ENCODE data around the gene ARHGAP26.
"Not testable (repeated sequence)": the region's sequence is repeated elsewhere in the genome, so short reads cannot be mapped to it uniquely, and the experiment has no call there.

Gene ARHGAP26

GRCh38 chr5:143197260-143197656 is 427.1 kb downstream of the ARHGAP26 start:
- H3K4me1 ChIP-seq (ENCODE audit: control insufficient read depth, insufficient read depth, low read length): peaks cover 34% of the 10 kb centered on the region
- no peaks in the 10 kb centered on the region for H3K27me3 ChIP-seq (ENCODE audit: control insufficient read depth, insufficient read depth, low read length)
- no peaks in the 10 kb centered on the region for H3K36me3 ChIP-seq (ENCODE audit: insufficient read depth, low read length)
- H3K9ac ChIP-seq (ENCODE audit: low read depth, low read length): no peak overlapping the region
- H3K9me3 ChIP-seq (replicated peaks; ENCODE audit: low read length): peaks cover 4% of the 10 kb centered on the region
- H3K4me3 ChIP-seq (ENCODE audit: low read length): no peak overlapping the region
- H3K4me2 ChIP-seq (ENCODE audit: low read length): no peak overlapping the region

DNA sequence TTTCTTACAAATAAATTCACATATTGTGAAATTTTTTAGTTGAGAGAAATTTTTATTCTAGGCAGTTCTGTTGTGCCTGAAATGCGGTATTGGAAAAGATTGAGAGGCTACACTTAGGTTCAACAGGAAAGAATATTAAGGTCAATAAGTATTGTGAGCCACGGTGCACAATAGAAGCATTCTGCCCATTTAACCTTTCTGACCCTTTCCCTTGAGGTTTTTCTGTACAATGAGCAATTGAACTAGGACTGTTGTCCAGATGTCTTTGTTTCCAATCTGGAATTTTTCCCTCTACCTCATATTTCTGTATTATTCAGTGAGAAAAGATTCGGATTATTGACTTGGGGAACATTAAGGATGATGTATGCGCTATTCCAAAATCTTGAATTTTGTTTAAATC is 428.2 kb downstream of the ARHGAP26 start:
- peaks cover 4% of the 10 kb centered on the region for H3K9me3 ChIP-seq (replicated peaks; ENCODE audit: low read length)
- peaks cover 34% of the 10 kb centered on the region for H3K4me1 ChIP-seq (ENCODE audit: control insufficient read depth, insufficient read depth, low read length)
- H3K4me3 ChIP-seq (ENCODE audit: low read length): no peak overlapping the region
- no peaks in the 10 kb centered on the region for H3K27me3 ChIP-seq (ENCODE audit: control insufficient read depth, insufficient read depth, low read length)
- H3K36me3 ChIP-seq (ENCODE audit: insufficient read depth, low read length): no peaks in the 10 kb centered on the region
- no peak overlapping the region for H3K4me2 ChIP-seq (ENCODE audit: low read length)
- H3K9ac ChIP-seq (ENCODE audit: low read depth, low read length): no peak overlapping the region

DNA sequence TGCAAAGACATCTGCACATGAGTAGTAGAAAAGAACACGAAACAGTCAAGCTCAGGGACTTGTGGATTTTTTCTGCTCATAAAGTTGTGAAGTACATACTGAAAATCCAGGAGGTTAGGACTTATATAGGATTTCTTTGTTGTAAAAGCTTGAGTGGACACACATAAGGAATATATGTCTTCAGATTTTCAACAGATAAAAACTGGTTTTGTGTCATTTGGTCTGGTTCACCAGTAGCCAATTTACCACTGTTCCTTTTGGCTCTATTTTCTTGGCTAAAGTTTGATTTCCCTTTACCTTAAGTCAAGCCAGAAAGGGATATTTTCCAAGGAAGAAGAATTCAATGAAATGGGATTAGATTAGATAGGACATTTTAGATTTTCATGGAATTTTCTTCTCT is 429.0 kb downstream of the ARHGAP26 start:
- no peak overlapping the region for H3K4me2 ChIP-seq (ENCODE audit: low read length)
- no peaks in the 10 kb centered on the region for H3K36me3 ChIP-seq (ENCODE audit: insufficient read depth, low read length)
- H3K9ac ChIP-seq (ENCODE audit: low read depth, low read length): no peak overlapping the region
- peaks cover 4% of the 10 kb centered on the region for H3K9me3 ChIP-seq (replicated peaks; ENCODE audit: low read length)
- no peak overlapping the region for H3K4me3 ChIP-seq (ENCODE audit: low read length)
- peaks cover 34% of the 10 kb centered on the region for H3K4me1 ChIP-seq (ENCODE audit: control insufficient read depth, insufficient read depth, low read length)
- no peaks in the 10 kb centered on the region for H3K27me3 ChIP-seq (ENCODE audit: control insufficient read depth, insufficient read depth, low read length)

- peaks cover 41% of the 10 kb centered on the region for H3K4me1 ChIP-seq (ENCODE audit: control insufficient read depth, insufficient read depth, low read length)
- H3K9me3 ChIP-seq (replicated peaks; ENCODE audit: low read length): peaks cover 4% of the 10 kb centered on the region
- H3K4me2 ChIP-seq (ENCODE audit: low read length): no peak overlapping the region
- H3K36me3 ChIP-seq (ENCODE audit: insufficient read depth, low read length): no peaks in the 10 kb centered on the region
- H3K27me3 ChIP-seq (ENCODE audit: control insufficient read depth, insufficient read depth, low read length): no peaks in the 10 kb centered on the region
- no peak overlapping the region for H3K9ac ChIP-seq (ENCODE audit: low read depth, low read length)
- no peak overlapping the region for H3K4me3 ChIP-seq (ENCODE audit: low read length)
Observed at GRCh38 chr5:143199843-143200242, 429.7 kb downstream of the ARHGAP26 start.

- no peaks in the 10 kb centered on the region for H3K27me3 ChIP-seq (ENCODE audit: control insufficient read depth, insufficient read depth, low read length)
- no peaks in the 10 kb centered on the region for H3K36me3 ChIP-seq (ENCODE audit: insufficient read depth, low read length)
- H3K9ac ChIP-seq (ENCODE audit: low read depth, low read length): peak overlapping the region; percentile 50
- H3K4me2 ChIP-seq (ENCODE audit: low read length): peak overlapping the region; percentile 11
- no peak overlapping the region for H3K4me3 ChIP-seq (ENCODE audit: low read length)
- peaks cover 41% of the 10 kb centered on the region for H3K4me1 ChIP-seq (ENCODE audit: control insufficient read depth, insufficient read depth, low read length)
- peaks cover 4% of the 10 kb centered on the region for H3K9me3 ChIP-seq (replicated peaks; ENCODE audit: low read length)
Observed at GRCh38 chr5:143200781-143201398, 430.7 kb downstream of the ARHGAP26 start.

- Histone ChIP-seq H3K4me3 (ENCODE audit: low read length) (no peak overlapping the region), H3K27me3 (ENCODE audit: control insufficient read depth, insufficient read depth, low read length) (no peaks in the 10 kb centered on the region), H3K4me1 (ENCODE audit: control insufficient read depth, insufficient read depth, low read length) (peaks cover 45% of the 10 kb centered on the region)
Observed at GRCh38 chr5:143201589-143201988, 431.4 kb downstream of the ARHGAP26 start.

GRCh38 chr5:143203301-143203956 is 433.3 kb downstream of the ARHGAP26 start:
- H3K9me3 ChIP-seq (replicated peaks; ENCODE audit: low read length); H3K27me3 ChIP-seq (ENCODE audit: control insufficient read depth, insufficient read depth, low read length); H3K36me3 ChIP-seq (ENCODE audit: insufficient read depth, low read length); H3K4me2 ChIP-seq (ENCODE audit: low read length); H3K4me3 ChIP-seq (ENCODE audit: low read length); H3K9ac ChIP-seq (ENCODE audit: low read depth, low read length): not testable (repeated sequence)
- H3K4me1 ChIP-seq (ENCODE audit: control insufficient read depth, insufficient read depth, low read length): peaks cover 47% of the 10 kb centered on the region

More at GRCh38 chr5:143201589-143201988, 431.4 kb downstream of the ARHGAP26 start:
- H3K9me3 ChIP-seq (replicated peaks; ENCODE audit: low read length): peaks cover 4% of the 10 kb centered on the region
- no peaks in the 10 kb centered on the region for H3K36me3 ChIP-seq (ENCODE audit: insufficient read depth, low read length)
- peak overlapping the region; percentile 50 for H3K9ac ChIP-seq (ENCODE audit: low read depth, low read length)
- H3K4me2 ChIP-seq (ENCODE audit: low read length): no peak overlapping the region

- H3K4me1 ChIP-seq (ENCODE audit: control insufficient read depth, insufficient read depth, low read length): peaks cover 51% of the 10 kb centered on the region
- no peak overlapping the region for H3K4me3 ChIP-seq (ENCODE audit: low read length)
- no peaks in the 10 kb centered on the region for H3K27me3 ChIP-seq (ENCODE audit: control insufficient read depth, insufficient read depth, low read length)
- H3K4me2 ChIP-seq (ENCODE audit: low read length): peak overlapping the region; percentile 12
- no peaks in the 10 kb centered on the region for H3K9me3 ChIP-seq (replicated peaks; ENCODE audit: low read length)
- H3K9ac ChIP-seq (ENCODE audit: low read depth, low read length): peak overlapping the region; percentile 53
- H3K36me3 ChIP-seq (ENCODE audit: insufficient read depth, low read length): no peaks in the 10 kb centered on the region
Observed at GRCh38 chr5:143204474-143205246, 434.5 kb downstream of the ARHGAP26 start.

DNA sequence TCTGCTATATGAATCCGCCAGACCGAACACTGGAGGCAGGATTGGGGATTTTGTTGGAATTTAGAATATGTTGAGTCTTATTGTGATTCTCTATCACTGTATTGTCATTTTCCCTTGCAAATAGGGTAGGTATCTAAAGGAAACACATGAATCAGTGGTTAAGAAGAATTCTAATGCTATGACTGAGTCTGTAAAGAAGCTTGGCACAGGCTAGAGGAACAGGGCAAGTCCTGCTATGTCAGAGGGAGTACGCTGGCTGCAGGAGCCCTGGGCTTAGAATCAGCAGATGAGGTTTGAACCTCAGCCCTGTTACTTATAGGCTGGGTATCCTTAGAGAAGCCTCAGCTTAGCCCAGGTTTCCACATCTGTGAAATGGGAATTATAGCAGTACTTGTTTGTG is 435.2 kb downstream of the ARHGAP26 start:
- H3K9ac ChIP-seq (ENCODE audit: low read depth, low read length): peak overlapping the region; percentile 53
- peak overlapping the region; percentile 12 for H3K4me2 ChIP-seq (ENCODE audit: low read length)
- H3K36me3 ChIP-seq (ENCODE audit: insufficient read depth, low read length): no peaks in the 10 kb centered on the region
- H3K9me3 ChIP-seq (replicated peaks; ENCODE audit: low read length): no peaks in the 10 kb centered on the region
- H3K4me3 ChIP-seq (ENCODE audit: low read length): no peak overlapping the region
- peaks cover 46% of the 10 kb centered on the region for H3K4me1 ChIP-seq (ENCODE audit: control insufficient read depth, insufficient read depth, low read length)
- H3K27me3 ChIP-seq (ENCODE audit: control insufficient read depth, insufficient read depth, low read length): no peaks in the 10 kb centered on the region

DNA sequence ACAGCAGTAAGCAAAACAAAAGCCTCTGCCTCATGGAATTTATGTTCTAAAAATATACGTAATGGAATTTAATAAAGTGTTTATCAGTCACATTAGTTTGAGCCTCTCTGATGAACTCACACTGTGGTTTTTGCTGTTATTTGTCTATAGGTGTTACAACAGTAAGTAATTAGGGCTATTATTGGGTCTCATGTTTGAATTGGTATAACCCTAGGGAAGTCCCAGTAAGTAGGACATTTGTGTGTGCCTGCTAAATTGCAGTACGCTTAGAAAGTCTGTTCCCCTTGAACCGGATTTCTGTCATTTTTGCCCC is 435.7 kb downstream of the ARHGAP26 start:
- Histone ChIP-seq H3K36me3 (ENCODE audit: insufficient read depth, low read length) (no peaks in the 10 kb centered on the region), H3K27me3 (ENCODE audit: control insufficient read depth, insufficient read depth, low read length) (no peaks in the 10 kb centered on the region), H3K9ac (ENCODE audit: low read depth, low read length) (no peak overlapping the region), H3K4me1 (ENCODE audit: control insufficient read depth, insufficient read depth, low read length) (peaks cover 42% of the 10 kb centered on the region), H3K4me2 (ENCODE audit: low read length) (no peak overlapping the region), H3K9me3 (replicated peaks; ENCODE audit: low read length) (no peaks in the 10 kb centered on the region), H3K4me3 (ENCODE audit: low read length) (no peak overlapping the region)

DNA sequence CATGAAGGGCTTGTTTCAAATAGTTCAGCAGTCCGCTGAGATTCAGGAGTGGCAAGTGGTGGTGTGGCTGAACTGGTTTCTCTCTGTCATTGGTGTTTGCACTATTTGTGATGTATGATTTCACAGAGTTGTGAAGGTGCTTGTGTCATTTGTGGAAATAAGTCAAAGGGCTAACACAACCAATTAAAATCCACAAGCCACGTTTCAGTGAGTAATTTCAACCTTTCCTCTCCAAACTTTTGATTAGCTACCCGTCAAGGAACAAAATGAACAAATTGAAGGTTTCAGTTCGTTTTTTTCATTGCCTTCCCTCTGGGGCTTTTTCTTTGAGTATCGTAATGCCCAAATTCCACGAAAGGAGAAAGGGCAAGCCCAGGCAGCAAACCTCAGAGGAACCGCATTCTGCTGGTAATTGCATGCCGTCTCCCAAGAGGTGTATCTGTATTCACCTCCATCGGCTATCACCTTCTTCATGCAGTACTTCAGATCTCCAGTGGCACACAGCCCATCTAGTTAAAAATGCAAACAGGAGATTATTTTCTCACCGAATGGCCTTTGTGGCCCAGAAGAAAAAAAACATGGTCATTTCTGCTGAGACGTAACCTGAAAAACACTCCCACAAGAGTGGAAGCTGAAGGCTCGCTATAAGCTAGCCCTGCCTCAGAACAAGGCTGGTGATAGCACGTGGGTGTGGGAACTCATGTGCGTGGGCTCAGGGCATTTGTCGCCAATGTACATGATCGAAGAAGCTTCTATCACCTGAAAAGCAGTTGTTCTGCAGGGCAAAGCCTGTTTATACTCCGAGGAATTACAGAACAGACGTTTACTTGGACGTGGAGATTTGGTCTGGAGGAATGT is 436.2 kb downstream of the ARHGAP26 start:
- Histone ChIP-seq H3K36me3 (ENCODE audit: insufficient read depth, low read length) (no peaks in the 10 kb centered on the region), H3K4me3 (ENCODE audit: low read length) (no peak overlapping the region), H3K9ac (ENCODE audit: low read depth, low read length) (no peak overlapping the region), H3K9me3 (replicated peaks; ENCODE audit: low read length) (no peaks in the 10 kb centered on the region), H3K4me1 (ENCODE audit: control insufficient read depth, insufficient read depth, low read length) (peaks cover 36% of the 10 kb centered on the region), H3K27me3 (ENCODE audit: control insufficient read depth, insufficient read depth, low read length) (no peaks in the 10 kb centered on the region), H3K4me2 (ENCODE audit: low read length) (no peak overlapping the region)
